C4-2B (cell line): Measurements from ENCODE around the gene UFSP2.

Experiments used
- ZFX ChIP-seq: fragments of 450-650 bp; IDR thresholded peaks from 2 replicates; pipeline ENCODE4 v1.6.1; 2017
- TF ChIP-seq, protein P1 (sequence below): fragments of 450-650 bp; conservative IDR thresholded peaks from 2 replicates; pipeline ENCODE4 v1.5.1; 2017; ENCODE audit warnings: mild to moderate bottlenecking

DNA sequence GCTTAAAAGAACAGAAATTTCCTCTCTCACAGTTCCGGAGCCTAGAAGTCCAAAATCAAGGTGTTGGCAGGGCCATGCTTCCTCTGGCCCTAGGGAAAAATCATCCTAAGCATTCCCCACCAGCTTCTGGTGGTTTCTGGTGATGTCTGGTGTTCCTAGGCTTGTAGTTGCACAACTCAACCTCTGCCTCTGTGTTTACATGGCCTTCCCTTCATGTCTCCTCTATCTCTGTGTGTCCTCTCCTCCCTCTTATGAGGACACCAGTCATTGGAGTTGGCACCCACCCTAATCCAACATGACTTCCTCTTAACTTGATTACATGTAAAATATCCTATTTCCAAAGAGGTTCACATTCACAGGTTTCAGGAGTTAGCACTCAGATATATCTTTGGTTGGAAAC is 45.4 kb downstream of the UFSP2 start:
- TF ChIP-seq, protein P1, sequence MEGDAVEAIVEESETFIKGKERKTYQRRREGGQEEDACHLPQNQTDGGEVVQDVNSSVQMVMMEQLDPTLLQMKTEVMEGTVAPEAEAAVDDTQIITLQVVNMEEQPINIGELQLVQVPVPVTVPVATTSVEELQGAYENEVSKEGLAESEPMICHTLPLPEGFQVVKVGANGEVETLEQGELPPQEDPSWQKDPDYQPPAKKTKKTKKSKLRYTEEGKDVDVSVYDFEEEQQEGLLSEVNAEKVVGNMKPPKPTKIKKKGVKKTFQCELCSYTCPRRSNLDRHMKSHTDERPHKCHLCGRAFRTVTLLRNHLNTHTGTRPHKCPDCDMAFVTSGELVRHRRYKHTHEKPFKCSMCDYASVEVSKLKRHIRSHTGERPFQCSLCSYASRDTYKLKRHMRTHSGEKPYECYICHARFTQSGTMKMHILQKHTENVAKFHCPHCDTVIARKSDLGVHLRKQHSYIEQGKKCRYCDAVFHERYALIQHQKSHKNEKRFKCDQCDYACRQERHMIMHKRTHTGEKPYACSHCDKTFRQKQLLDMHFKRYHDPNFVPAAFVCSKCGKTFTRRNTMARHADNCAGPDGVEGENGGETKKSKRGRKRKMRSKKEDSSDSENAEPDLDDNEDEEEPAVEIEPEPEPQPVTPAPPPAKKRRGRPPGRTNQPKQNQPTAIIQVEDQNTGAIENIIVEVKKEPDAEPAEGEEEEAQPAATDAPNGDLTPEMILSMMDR: no peak
- TF ChIP-seq ZFX: no peak
